Epithelial cell of prostate (primary cell): ENCODE results near the gene ESYT2.
"Not testable (repeated sequence)": the region's sequence is repeated elsewhere in the genome, so short reads cannot be mapped to it uniquely, and the experiment has no call there.

Experiments used
- DNase-seq: peaks from one replicate; pipeline ENCODE4 v3.0.0-alpha.2; 2011; ENCODE audit warnings: low read depth, low spot score
- H3K27ac ChIP-seq: fragments of 450-650 bp; 2 replicates; pipeline ENCODE4 v1.5.1; 2017; ENCODE audit warnings: mild to moderate bottlenecking

ESYT2 gene, protein sequence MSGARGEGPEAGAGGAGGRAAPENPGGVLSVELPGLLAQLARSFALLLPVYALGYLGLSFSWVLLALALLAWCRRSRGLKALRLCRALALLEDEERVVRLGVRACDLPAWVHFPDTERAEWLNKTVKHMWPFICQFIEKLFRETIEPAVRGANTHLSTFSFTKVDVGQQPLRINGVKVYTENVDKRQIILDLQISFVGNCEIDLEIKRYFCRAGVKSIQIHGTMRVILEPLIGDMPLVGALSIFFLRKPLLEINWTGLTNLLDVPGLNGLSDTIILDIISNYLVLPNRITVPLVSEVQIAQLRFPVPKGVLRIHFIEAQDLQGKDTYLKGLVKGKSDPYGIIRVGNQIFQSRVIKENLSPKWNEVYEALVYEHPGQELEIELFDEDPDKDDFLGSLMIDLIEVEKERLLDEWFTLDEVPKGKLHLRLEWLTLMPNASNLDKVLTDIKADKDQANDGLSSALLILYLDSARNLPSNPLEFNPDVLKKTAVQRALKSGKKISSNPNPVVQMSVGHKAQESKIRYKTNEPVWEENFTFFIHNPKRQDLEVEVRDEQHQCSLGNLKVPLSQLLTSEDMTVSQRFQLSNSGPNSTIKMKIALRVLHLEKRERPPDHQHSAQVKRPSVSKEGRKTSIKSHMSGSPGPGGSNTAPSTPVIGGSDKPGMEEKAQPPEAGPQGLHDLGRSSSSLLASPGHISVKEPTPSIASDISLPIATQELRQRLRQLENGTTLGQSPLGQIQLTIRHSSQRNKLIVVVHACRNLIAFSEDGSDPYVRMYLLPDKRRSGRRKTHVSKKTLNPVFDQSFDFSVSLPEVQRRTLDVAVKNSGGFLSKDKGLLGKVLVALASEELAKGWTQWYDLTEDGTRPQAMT

GRCh38 chr7:158829342-158830210 is at the start of gene ESYT2:
Gene ESYT2 (minus strand): TSS chr7:158829509. CDS start chr7:158829418, 91 bp downstream.
- DNase-seq: peak; percentile 72

DNA sequence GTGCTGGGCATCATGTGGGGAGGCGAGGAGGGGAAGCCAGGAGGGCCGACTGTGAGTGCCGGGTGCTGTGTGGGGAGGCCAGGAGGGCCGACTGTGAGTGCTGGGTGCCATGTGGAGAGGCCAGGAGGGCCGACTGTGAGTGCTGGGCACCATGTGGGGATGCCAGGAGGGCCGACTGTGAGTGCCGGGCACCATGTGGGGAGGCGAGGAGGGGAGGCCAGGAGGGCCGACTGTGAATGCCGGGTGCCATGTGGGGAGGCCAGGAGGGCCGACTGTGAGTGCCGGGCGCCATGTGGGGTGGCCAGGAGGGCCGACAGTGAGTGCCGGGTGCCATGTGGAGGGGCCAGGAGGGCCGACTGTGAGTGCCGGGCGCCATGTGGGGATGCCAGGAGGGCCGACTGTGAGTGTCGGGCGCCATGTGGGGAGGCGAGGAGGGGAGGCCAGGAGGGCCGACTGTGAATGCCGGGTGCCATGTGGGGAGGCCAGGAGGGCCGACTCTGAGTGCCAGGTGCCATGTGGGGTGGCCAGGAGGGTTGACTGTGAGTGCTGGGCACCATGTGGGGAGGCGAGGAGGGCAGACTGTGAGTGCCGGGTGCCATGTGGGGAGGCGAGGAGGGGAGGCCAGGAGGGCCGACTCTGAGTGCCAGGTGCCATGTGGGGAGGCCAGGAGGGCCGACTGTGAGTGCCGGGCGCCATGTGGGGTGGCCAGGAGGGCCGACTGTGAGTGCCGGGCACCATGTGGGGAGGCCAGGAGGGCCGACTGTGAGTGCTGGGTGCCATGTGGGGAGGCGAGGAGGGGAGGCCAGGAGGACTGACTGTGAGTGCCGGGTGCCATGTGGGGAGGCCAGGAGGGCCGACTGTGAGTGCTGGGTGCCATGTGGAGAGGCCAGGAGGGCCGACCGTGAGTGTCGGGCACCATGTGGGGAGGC is 49.1 kb upstream of the ESYT2 start:
- H3K27ac ChIP-seq, DNase-seq: not testable (repeated sequence)

More at GRCh38 chr7:158829342-158830210, at the start of gene ESYT2:
- peak within 1 kb of the TSS; percentile 87 for H3K27ac ChIP-seq

DNA sequence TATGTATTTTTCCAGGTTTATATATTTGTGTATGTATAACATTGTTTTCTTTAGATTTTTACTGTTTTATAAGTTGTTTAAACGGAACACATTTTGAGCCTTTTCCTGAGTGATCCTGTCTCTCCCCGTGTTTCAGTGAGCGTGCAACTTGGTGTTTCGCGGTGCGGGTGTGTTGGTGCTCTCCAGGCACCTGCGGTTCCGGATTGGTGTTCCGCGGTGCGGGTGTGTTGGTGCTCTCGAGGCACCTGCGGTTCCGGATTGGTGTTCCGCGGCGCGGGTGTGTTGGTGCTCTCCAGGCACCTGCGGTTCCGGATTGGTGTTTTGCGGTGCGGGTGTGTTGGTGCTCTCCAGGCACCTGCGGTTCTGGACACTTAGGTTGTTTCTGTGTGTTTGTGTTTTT is 47.7 kb upstream of the ESYT2 start:
- no peak overlapping the region for H3K27ac ChIP-seq
- no peak for DNase-seq

- no peak overlapping the region for H3K27ac ChIP-seq
- no peak for DNase-seq
Measured at GRCh38 chr7:158869876-158870275, 40.6 kb upstream of the ESYT2 start.

GRCh38 chr7:158868764-158869410 is 39.6 kb upstream of the ESYT2 start:
- no peak overlapping the region for H3K27ac ChIP-seq
- DNase-seq: no peak

GRCh38 chr7:158867214-158867984 is 38.1 kb upstream of the ESYT2 start:
- DNase-seq: no peak
- H3K27ac ChIP-seq: no peak overlapping the region

GRCh38 chr7:158865977-158866376 is 36.7 kb upstream of the ESYT2 start:
- DNase-seq: no peak
- no peak overlapping the region for H3K27ac ChIP-seq

GRCh38 chr7:158865462-158865922 is 36.2 kb upstream of the ESYT2 start:
- no peak for DNase-seq
- no peak overlapping the region for H3K27ac ChIP-seq

DNA sequence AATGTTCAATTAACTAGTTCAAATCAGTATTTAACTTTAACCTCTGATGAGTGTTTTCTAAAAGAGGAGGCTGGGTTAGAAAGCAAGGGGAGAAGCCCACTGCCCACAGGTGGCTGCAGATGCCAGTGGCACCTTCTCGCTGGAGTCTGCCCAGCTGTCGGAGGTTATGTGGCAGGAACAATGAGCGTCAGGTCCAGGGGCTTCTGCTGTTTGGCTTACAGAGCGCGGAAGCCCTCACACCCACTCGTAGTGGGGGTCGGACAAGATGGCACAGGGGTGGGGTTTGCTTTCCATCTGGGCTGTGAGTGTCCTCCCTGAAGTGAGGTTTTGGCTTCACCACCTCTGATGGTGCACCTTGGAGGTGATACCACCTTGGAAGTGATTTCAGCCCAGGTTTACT is 35.5 kb upstream of the ESYT2 start:
- DNase-seq: no peak
- peak overlapping the region; percentile 68 for H3K27ac ChIP-seq

DNA sequence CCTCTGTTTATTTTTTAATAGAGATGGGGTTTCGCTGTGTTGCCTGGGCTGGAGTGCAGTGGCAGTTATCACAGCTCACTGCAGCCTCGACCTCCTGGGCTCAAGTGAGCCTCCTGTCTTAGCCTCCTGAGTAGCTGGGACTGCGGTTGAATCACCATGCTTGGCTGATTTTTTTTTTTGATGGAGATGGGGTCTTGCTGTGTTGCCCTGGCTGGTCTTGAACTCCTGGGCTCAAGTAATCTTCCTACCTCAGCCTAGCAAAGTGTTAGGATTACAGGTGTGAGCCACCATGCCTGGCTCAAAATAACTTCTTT is 35.2 kb upstream of the ESYT2 start:
- peak overlapping the region; percentile 68 for H3K27ac ChIP-seq
- no peak for DNase-seq

- peak overlapping the region; percentile 68 for H3K27ac ChIP-seq
- peak; percentile 52 for DNase-seq
Measured at GRCh38 chr7:158863611-158864506, 34.5 kb upstream of the ESYT2 start.

GRCh38 chr7:158862985-158863610 is 33.8 kb upstream of the ESYT2 start:
- H3K27ac ChIP-seq: peak overlapping the region; percentile 68
- DNase-seq: peak; percentile 16

DNA sequence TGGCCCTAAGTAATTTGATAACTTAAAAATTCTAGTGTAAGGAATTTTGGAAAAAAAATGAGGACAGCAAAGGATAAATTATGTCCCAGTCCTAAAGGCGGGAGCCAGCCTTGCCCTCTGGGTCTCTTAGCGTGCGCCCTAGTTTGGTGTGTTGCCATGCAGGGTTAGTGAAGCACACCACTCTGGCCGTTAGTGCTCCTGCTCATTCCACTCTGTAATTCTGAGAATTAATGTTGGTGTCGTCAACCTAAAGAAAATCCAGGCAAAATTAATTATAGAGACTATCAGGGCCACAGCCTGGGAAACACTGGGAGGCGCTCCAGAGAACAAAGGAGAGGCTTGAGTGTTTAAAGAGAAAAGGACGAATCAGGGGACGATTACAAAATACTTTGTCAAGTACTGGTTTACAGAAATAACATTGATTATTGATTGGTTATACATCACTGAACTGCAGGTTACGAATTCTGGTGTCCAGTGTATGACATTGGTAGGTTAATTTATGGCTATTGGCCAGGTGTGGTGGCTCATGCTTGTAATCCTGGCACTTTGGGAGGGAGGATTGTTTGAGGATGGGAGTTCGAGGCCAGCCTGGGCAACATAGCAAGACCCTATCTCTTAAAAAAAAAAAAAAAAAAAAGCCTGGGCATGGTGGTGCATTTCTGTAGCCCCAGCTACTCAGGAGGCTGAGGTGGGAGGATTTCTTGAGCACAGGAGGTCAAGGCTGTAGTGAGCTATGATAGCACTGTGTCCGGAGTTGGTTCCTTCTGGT is 32.8 kb upstream of the ESYT2 start:
- DNase-seq: no peak
- no peak overlapping the region for H3K27ac ChIP-seq

DNA sequence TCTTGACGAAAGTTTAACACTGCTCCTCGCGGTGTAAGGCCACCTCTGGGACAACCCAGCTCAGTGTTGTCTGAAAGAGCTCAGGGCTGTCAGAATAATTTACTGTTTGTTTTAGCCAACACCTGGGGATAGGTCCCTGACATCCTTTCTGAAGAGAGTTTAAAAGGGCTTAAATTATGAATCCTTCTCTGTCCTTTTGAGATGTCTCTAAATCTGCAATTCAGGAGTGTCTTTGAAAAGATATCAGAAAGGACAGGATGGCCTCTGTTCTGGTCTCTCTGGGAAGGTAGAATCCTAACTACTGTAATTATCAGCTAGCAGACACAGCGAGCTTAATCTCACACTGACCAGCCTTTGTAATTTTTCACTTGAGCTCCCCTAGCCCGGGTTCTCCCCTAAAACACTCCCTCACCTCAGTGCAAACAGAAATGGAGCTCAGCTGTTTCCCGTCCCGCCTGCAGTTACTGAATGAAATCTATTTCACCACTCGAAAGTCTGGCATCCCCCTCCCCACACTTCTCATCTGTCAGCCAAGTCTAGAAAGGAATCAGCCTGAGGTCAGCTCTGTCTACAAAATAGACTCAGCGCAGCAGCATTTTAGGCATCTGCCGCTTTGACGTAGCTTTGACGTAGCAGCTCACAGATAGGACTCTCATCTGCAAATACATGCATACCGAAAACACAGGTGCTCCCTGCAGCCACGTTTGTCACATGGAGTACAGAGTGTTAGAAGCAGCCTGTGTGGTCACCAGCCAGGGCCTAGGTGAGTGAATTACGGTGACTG is 31.9 kb upstream of the ESYT2 start:
- DNase-seq: no peak
- no peak overlapping the region for H3K27ac ChIP-seq

- no peak overlapping the region for H3K27ac ChIP-seq
- no peak for DNase-seq
Measured at GRCh38 chr7:158860394-158860793, 31.1 kb upstream of the ESYT2 start.
